K562 (cell line): ENCODE measurements around the gene DVL3. TPM values are rescaled to one million over a fixed set of nuclear protein-coding genes. Genes with fewer than 3 reads are reported as not detected.
A peak's percentile ranks its signal among the peaks of the same experiment; 100 is the strongest.

ENCODE experiments used
- BCOR ChIP-seq: fragments of 450-650 bp; IDR thresholded peaks from 2 replicates; pipeline ENCODE4 v1.6.1; 2016
- BRF1 ChIP-seq: IDR thresholded peaks from 3 replicates; pipeline ENCODE4 v1.6.1; 2011; ENCODE audit warnings: borderline replicate concordance, mild to moderate bottlenecking; ENCODE audit not compliant: insufficient read length; ENCODE audit errors: extremely low read depth
- EP300 ChIP-seq: IDR thresholded peaks from 2 replicates; pipeline ENCODE4 v1.6.1; 2012; ENCODE audit warnings: low read length, improper control_type of control experiment
- ETV5 ChIP-seq: sonication (generic); formaldehyde crosslinking; IDR thresholded peaks from 2 replicates; pipeline ENCODE4 v1.4.0; 2020; ENCODE audit warnings: low read depth, mild to moderate bottlenecking, missing genetic modification reagents
- FOS ChIP-seq: IDR thresholded peaks from 3 replicates; pipeline ENCODE4 v1.6.1; 2011; ENCODE audit not compliant: insufficient read length; ENCODE audit errors: extremely low read depth
- GABPB2 ChIP-seq: fragments of 250-450 bp; sonication (Bioruptor Pico); conservative IDR thresholded peaks from 2 replicates; pipeline ENCODE4 v1.5.1; 2021; ENCODE audit warnings: mild to moderate bottlenecking
- HDAC1 ChIP-seq, 2 experiments: fragments of 450-650 bp; IDR thresholded peaks; 2 replicates each; pipeline ENCODE4 v1.6.1; 2016 to 2017; ENCODE audit warnings: inconsistent platforms in 1 of 2, mild to moderate bottlenecking in 1 of 2, moderate library complexity in 1 of 2
- HNRNPH1 ChIP-seq: fragments of 200-400 bp; formaldehyde crosslinking; optimal IDR thresholded peaks from 2 replicates; pipeline ENCODE3; 2017; ENCODE audit warnings: low read depth, mild to moderate bottlenecking, low read length, moderate library complexity
- HNRNPK ChIP-seq: fragments of 200-400 bp; formaldehyde crosslinking; IDR thresholded peaks from one replicate; pipeline ENCODE4 v1.6.1; 2018; ENCODE audit warnings: mild to moderate bottlenecking, low read depth, low read length; ENCODE audit not compliant: poor library complexity, severe bottlenecking
- HNRNPUL1 ChIP-seq: fragments of 200-400 bp; formaldehyde crosslinking; IDR thresholded peaks from 2 replicates; pipeline ENCODE4 v1.6.1; 2017; ENCODE audit warnings: low read length
- KDM2B ChIP-seq: fragments of 250-450 bp; sonication (Bioruptor Pico); IDR thresholded peaks from 2 replicates; pipeline ENCODE4 v1.8.0; 2021; ENCODE audit warnings: mild to moderate bottlenecking, moderate library complexity
- MAZ ChIP-seq, 2 experiments: fragments of 450-650 bp in 1 of 2; sonication (generic) in 1 of 2; formaldehyde crosslinking; IDR thresholded peaks in 1 of 2; conservative IDR thresholded peaks in 1 of 2; 2 replicates each; pipeline versions ENCODE4 v1.4.0 to v1.5.0; 2020; ENCODE audit warnings: mild to moderate bottlenecking in 1 of 2, missing genetic modification reagents in 1 of 2
- MLLT1 ChIP-seq, 2 experiments: fragments of 450-650 bp; IDR thresholded peaks; 2 replicates each; pipeline ENCODE4 v1.6.1; 2016
- NCOA6 ChIP-seq: fragments of 450-650 bp; IDR thresholded peaks from 2 replicates; pipeline ENCODE4 v1.6.1; 2017; ENCODE audit warnings: mild to moderate bottlenecking
- NR2C2 ChIP-seq, 2 experiments: fragments of 200-800 bp in 1 of 2; sonication (Bioruptor generic) in 1 of 2; sonication (generic) in 1 of 2; formaldehyde crosslinking in 1 of 2; IDR thresholded peaks; 2 replicates each; pipeline versions ENCODE4 v1.6.1 to v1.8.0; 2016 to 2022; ENCODE audit warnings: mild to moderate bottlenecking in 1 of 2, missing compliant biosample characterization in 1 of 2, missing genetic modification characterization in 1 of 2, missing genetic modification reagents in 1 of 2
- POLR2A ChIP-seq: fragments of 450-650 bp; conservative IDR thresholded peaks from 2 replicates; pipeline ENCODE4 v1.6.1; 2016
- POLR2B ChIP-seq: fragments of 450-650 bp; IDR thresholded peaks from 2 replicates; pipeline ENCODE4 v1.6.1; 2018; ENCODE audit warnings: low read depth; ENCODE audit not compliant: partially characterized antibody
- POU5F1 ChIP-seq: fragments of 150-350 bp; IDR thresholded peaks from 2 replicates; pipeline ENCODE4 v1.6.1; 2014; ENCODE audit warnings: borderline replicate concordance, low read length, low read depth, mild to moderate bottlenecking; ENCODE audit not compliant: partially characterized antibody
- RAD51 ChIP-seq: fragments of 450-650 bp; IDR thresholded peaks from 2 replicates; pipeline ENCODE4 v1.7.1; 2016; ENCODE audit warnings: low read depth, mild to moderate bottlenecking, borderline replicate concordance
- RBM22 ChIP-seq: fragments of 200-400 bp; formaldehyde crosslinking; IDR thresholded peaks from 2 replicates; pipeline ENCODE4 v1.6.1; 2018; ENCODE audit warnings: low read length, low read depth; ENCODE audit not compliant: poor library complexity, severe bottlenecking
- SIN3B ChIP-seq: fragments of 450-650 bp; IDR thresholded peaks from 2 replicates; pipeline ENCODE4 v1.6.1; 2017; ENCODE audit warnings: low read depth, mild to moderate bottlenecking, moderate library complexity
- STAT5B ChIP-seq: fragments of 250-450 bp; sonication (Bioruptor Pico); IDR thresholded peaks from 2 replicates; pipeline ENCODE4 v1.8.0; 2021; ENCODE audit warnings: mild to moderate bottlenecking, inconsistent platforms
- TARDBP ChIP-seq: fragments of 450-650 bp; IDR thresholded peaks from 2 replicates; pipeline ENCODE4 v1.6.1; 2016
- U2AF2 ChIP-seq: fragments of 200-400 bp; formaldehyde crosslinking; optimal IDR thresholded peaks from 2 replicates; pipeline ENCODE3; 2017; ENCODE audit warnings: low read depth, mild to moderate bottlenecking, low read length
- ZNF277 ChIP-seq: fragments of 250-450 bp; sonication (Bioruptor Pico); IDR thresholded peaks from 2 replicates; pipeline ENCODE4 v1.8.0; 2022; ENCODE audit warnings: inconsistent platforms, mild to moderate bottlenecking, moderate library complexity, borderline replicate concordance
- ZNF445 ChIP-seq: fragments of 250-450 bp; sonication (Bioruptor Pico); IDR thresholded peaks from 2 replicates; pipeline ENCODE4 v1.4.0; 2020; ENCODE audit warnings: low read depth, mild to moderate bottlenecking, moderate library complexity
- polyA plus RNA-seq, 8 experiments: library from polyadenylated mRNA; depleted of rRNA in 4 of 8; stranded (reverse) in 5 of 8; unstranded in 3 of 8; fragments of >200 nt; fragmentation: Nextera tagmentation in 2 of 8; fragmentation: Illumina TruSeq in 1 of 8; extraction: Ambion mirVana in 2 of 8; extraction: Trizol in 1 of 8; gene quantifications; 2 replicates each; pipeline versions ENCODE4 v1.2.1 to v1.2.3, GENCODE V29; 2011 to 2014; ENCODE audit warnings: inconsistent platforms in 1 of 8, missing spikeins in 1 of 8
- total RNA-seq, 7 experiments: library from RNA; depleted of rRNA in 6 of 7; stranded (reverse); fragments of >200 nt in 6 of 7; fragmentation: Illumina TruSeq in 2 of 7; extraction: Trizol in 2 of 7; gene quantifications; 2 replicates each; pipeline versions ENCODE4 v1.2.1 to v1.2.3, GENCODE V29; 2011 to 2021; ENCODE audit warnings: low replicate concordance in 1 of 7

The DVL3 gene
- total and polyA plus RNA-seq, 9 of the 15 experiments (the other 6 are each of a cell fraction or from before 2014, with no cell fraction given) = 3.1 to 57.9 (median 20.1) TPM

DNA sequence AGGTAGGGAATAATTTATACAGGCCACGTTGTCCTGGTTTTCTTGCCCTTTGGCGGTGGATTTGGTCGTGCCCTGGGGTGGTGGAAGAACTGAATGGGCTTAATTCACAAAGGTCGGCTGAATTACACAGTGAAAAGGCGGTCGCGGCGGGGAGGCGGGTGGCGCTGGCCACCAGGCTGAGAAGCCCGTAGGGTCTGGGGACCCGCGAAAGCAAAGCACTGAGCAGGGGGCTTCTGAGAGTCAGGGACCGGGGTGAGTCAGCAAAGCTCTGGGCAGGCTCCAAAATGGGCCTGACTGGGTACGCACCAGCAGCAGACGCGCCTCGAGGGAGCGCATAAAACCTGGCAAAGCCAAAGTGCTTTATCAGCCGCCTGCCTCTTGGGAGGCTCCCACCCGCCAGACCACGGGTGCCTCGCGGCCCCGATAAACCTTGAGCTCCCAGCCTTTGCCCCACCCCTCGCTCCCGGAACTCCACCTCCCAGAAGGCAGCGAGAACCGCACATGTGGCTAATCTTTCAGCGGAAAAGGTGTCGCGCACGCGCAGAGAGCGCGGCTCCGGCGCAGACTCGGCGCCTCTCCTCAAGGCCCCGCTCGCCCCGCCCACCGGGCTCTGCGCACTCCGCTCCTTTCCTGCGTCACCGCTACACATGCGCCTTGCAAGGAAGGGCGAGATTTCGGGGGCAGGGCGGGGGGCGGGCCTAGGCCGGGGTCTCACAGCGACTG is 30.4 kb downstream of the DVL3 start (continued):
- TF ChIP-seq ZNF277 (CRISPR knock-in tag) = no peak
- peak; percentile 72 for TF ChIP-seq POU5F1
- TF ChIP-seq HNRNPH1 = no peak
- TF ChIP-seq RBM22 = peak; percentile 75
- no peak for TF ChIP-seq FOS
- peak; percentile 51 for TF ChIP-seq BCOR
- no peak for TF ChIP-seq KDM2B (CRISPR knock-in tag)
- no peak for TF ChIP-seq HNRNPK
- peak; percentile 93 for TF ChIP-seq POLR2B
- no peak for TF ChIP-seq STAT5B
- no peak for TF ChIP-seq BRF1
- TF ChIP-seq SIN3B = no peak
- TF ChIP-seq NR2C2 (CRISPR knock-in tag; IDR thresholded peaks at IDR 0.05) = no peak
- TF ChIP-seq NR2C2 (tag; IDR thresholded peaks at IDR 0.05) = peak; percentile 88
- peak in 1 of 2 experiments; percentile 21; a peak in 2 of 4 replicates for TF ChIP-seq HDAC1 (IDR thresholded peaks at IDR 0.05)
- TF ChIP-seq NCOA6 = no peak
- no peak for TF ChIP-seq TARDBP
- no peak; the same call in 1 of the 2 replicates for TF ChIP-seq ETV5 (CRISPR knock-in tag)
- TF ChIP-seq MAZ (CRISPR knock-in tag; conservative IDR thresholded peaks at IDR 0.05 in 1 of 2, IDR thresholded peaks at IDR 0.05 in 1 of 2) = peak; percentile 94 to 96
- TF ChIP-seq GABPB2 (CRISPR knock-in tag) = no peak
- peak; percentile 69; the same call in 1 of the 2 replicates for TF ChIP-seq RAD51
- TF ChIP-seq EP300 = peak; percentile 66; the same call in 1 of the 2 replicates
- TF ChIP-seq ZNF445 (CRISPR knock-in tag) = no peak; the same call in 1 of the 2 replicates
- peak; percentile 73; the same call in 1 of the 2 replicates for TF ChIP-seq POLR2A
- TF ChIP-seq U2AF2 = no peak
- TF ChIP-seq MLLT1 (IDR thresholded peaks at IDR 0.05) = no peak
- TF ChIP-seq HNRNPUL1 = no peak
